Uterus (tissue), 4 donors: ENCODE results near the gene FOSL2. TPM values are rescaled to one million over a fixed set of nuclear protein-coding genes. Genes with fewer than 3 reads are reported as not detected.
A peak's percentile ranks its signal among the peaks of the same experiment; 100 is the strongest.

ENCODE experiments used
- DNase-seq, 2 donors: peaks; one replicate each; pipeline ENCODE4 v3.0.0-alpha.2; 2019 to 2020
- H3K27ac ChIP-seq, 2 donors: fragments of 200-600 bp; sonication (generic); 1 replicate in 1 of 2; 2 replicates in 1 of 2; pipeline ENCODE4 v1.5.1; 2016 to 2018
- H3K27me3 ChIP-seq, 2 donors: fragments of 200-600 bp; sonication (generic); one replicate each; pipeline ENCODE4 v1.5.1; 2018 to 2019; ENCODE audit warnings: control low read depth in 1 of 2
- H3K36me3 ChIP-seq, 2 donors: fragments of 200-600 bp; sonication (generic); one replicate each; pipeline ENCODE4 v1.5.1; 2019; ENCODE audit warnings: control low read depth in 1 of 2
- H3K4me1 ChIP-seq, 2 donors: fragments of 200-600 bp; sonication (generic); one replicate each; pipeline ENCODE4 v1.5.1; 2018 to 2019; ENCODE audit warnings: control low read depth in 1 of 2
- H3K4me3 ChIP-seq, 2 donors: fragments of 200-600 bp; sonication (generic); 1 replicate in 1 of 2; 2 replicates in 1 of 2; pipeline ENCODE4 v1.5.1; 2018 to 2019; ENCODE audit warnings: mild to moderate bottlenecking in 1 of 2
- H3K9me3 ChIP-seq, 2 donors: fragments of 200-600 bp; sonication (generic); one replicate each; pipeline ENCODE4 v1.5.1; 2019; ENCODE audit warnings: control low read depth in 1 of 2
- POLR2A ChIP-seq, 2 donors: fragments of 450-650 bp; IDR thresholded peaks; one replicate each; pipeline ENCODE4 v1.6.1; 2016; ENCODE audit warnings: antibody characterized with exemption in 2 of 2, mild to moderate bottlenecking in 1 of 2, moderate library complexity in 1 of 2
- intact Hi-C: fragments of 100-400 bp; cut with DNase I; formaldehyde crosslinking; loops from one replicate; pipeline ENCODE4 v1.15.1; 2023; ENCODE audit warnings: low total_unique reads
- total RNA-seq, 4 donors: library from RNA; depleted of rRNA in 3 of 4; stranded (reverse); fragments of >200 nt in 3 of 4; gene quantifications; one replicate each; pipeline versions ENCODE4 v1.1.0 to v1.2.4, GENCODE V29; 2014 to 2023
- TF ChIP-seq, protein P1 (sequence below), 4 experiments: fragments of 200-600 bp in 2 of 4; fragments of 450-650 bp in 2 of 4; sonication (generic) in 2 of 4; IDR thresholded peaks; one replicate each; pipeline ENCODE4 v1.5.1; 2016 to 2019; ENCODE audit warnings: antibody characterized with exemption in 4 of 4, mild to moderate bottlenecking in 2 of 4, moderate library complexity in 1 of 4
- donor health status: DM: yes; HTN: yes; CAD: no.

Gene FOSL2
- total RNA-seq, 4 donors from 2014 or later: 39.8 to 134 (median 58.7) TPM

DNA sequence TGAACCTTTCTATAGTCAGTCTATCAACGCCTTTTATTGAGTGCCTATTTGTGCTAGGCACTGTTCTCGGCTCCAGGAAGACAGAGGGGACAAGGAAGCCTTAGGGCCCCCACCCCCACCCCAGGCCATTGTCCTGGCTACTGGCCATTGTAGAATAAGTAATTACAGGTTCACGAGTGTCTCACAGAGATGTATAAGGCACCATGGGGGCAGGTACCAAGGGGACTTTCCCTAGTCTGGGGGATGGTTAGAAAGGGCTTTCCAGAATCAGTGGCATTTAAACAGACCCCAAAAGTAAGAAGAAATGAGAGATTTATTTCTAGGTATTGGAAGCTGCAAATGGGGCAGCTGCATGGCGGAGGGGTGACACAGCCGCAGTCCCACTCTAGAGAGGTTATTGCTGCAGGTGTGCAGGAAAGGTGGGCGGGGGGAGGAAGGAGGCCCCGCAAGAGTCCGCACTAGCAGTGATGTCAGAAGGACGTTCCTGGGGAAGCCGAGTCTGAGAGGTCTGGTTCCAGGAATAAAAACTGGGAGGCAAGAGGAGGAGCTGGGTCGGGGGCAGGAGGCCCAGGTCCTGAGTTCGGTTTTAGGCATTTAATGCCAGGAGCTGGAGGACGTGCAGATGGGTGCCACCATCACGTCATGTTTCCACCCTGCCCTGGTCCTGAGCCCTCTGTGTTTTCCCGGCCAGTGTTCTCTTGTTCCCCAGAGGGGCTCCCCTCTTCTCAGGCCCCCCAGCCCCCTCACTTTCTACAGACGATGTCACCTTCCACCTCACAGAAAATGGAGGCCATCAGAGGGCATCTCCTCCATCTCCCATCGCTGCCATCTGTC, 30.5 kb downstream of the FOSL2 start:
- Histone ChIP-seq H3K4me3 (no peak overlapping the region), H3K27ac (peak overlapping the region in 1 of 2 donors; percentile 6), H3K9me3 (no peaks in the 10 kb centered on the region), H3K4me1 (no peaks in the 10 kb centered on the region), H3K36me3 (no peaks in the 10 kb centered on the region), H3K27me3 (no peaks in the 10 kb centered on the region)
- TF ChIP-seq, protein P1, sequence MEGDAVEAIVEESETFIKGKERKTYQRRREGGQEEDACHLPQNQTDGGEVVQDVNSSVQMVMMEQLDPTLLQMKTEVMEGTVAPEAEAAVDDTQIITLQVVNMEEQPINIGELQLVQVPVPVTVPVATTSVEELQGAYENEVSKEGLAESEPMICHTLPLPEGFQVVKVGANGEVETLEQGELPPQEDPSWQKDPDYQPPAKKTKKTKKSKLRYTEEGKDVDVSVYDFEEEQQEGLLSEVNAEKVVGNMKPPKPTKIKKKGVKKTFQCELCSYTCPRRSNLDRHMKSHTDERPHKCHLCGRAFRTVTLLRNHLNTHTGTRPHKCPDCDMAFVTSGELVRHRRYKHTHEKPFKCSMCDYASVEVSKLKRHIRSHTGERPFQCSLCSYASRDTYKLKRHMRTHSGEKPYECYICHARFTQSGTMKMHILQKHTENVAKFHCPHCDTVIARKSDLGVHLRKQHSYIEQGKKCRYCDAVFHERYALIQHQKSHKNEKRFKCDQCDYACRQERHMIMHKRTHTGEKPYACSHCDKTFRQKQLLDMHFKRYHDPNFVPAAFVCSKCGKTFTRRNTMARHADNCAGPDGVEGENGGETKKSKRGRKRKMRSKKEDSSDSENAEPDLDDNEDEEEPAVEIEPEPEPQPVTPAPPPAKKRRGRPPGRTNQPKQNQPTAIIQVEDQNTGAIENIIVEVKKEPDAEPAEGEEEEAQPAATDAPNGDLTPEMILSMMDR (IDR thresholded peaks at IDR 0.05): no peak
- no peak for TF ChIP-seq POLR2A (IDR thresholded peaks at IDR 0.05)
- no peak for DNase-seq
- intact Hi-C loops: no loop called here

DNA sequence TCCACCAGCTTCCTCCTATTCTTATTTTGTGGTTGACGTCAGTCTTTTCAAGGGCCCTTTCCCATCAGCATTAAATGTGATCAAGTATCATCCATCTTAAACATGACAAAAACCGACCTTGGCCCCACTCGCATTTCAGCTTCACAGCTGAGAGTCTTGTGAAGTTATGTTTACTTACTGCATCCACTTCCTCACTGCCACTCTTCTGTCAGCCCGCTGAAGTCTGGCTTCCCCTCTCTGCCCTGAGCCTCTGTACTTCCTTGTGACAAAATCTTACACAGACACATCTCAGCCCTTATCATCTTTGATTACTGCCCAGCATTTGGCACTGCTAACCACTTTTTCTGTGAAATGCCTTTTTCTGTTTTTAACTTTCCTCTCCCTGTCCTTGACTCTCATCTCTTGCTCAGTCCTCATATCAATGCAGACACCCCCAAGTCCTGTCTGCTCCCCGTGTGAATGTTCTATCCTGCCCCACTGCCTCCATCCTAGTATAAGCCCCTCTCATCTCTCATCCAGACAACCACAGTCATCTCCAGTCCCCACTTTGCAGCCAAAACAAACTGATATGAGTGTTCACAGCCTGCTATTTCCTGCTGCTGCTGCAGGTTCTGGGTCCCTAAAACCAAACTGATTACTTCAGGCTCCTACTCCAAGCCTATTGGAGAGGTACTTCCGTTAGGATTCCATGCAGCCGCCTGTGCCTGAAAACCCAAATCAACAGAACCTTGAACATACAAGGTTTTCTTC, 31.4 kb downstream of the FOSL2 start:
- DNase-seq: no peak
- TF ChIP-seq POLR2A (IDR thresholded peaks at IDR 0.05): no peak
- TF ChIP-seq, protein P1 (IDR thresholded peaks at IDR 0.05): no peak
- H3K36me3 ChIP-seq: no peaks in the 10 kb centered on the region
- intact Hi-C loops: no loop called here
- no peak overlapping the region for H3K4me3 ChIP-seq
- peak overlapping the region in 1 of 2 donors; percentile 6 for H3K27ac ChIP-seq
- no peaks in the 10 kb centered on the region for H3K4me1 ChIP-seq
- no peaks in the 10 kb centered on the region for H3K27me3 ChIP-seq
- no peaks in the 10 kb centered on the region for H3K9me3 ChIP-seq

- intact Hi-C loops: no loop called here
- no peak overlapping the region for H3K27ac ChIP-seq
- H3K4me1 ChIP-seq: no peaks in the 10 kb centered on the region
- no peak for DNase-seq
- no peaks in the 10 kb centered on the region for H3K36me3 ChIP-seq
- no peaks in the 10 kb centered on the region for H3K9me3 ChIP-seq
- TF ChIP-seq, protein P1 (IDR thresholded peaks at IDR 0.05): no peak
- no peak for TF ChIP-seq POLR2A (IDR thresholded peaks at IDR 0.05)
- no peaks in the 10 kb centered on the region for H3K27me3 ChIP-seq
- no peak overlapping the region for H3K4me3 ChIP-seq
Observed at GRCh38 chr2:28424799-28425463, 32.3 kb downstream of the FOSL2 start.

DNA sequence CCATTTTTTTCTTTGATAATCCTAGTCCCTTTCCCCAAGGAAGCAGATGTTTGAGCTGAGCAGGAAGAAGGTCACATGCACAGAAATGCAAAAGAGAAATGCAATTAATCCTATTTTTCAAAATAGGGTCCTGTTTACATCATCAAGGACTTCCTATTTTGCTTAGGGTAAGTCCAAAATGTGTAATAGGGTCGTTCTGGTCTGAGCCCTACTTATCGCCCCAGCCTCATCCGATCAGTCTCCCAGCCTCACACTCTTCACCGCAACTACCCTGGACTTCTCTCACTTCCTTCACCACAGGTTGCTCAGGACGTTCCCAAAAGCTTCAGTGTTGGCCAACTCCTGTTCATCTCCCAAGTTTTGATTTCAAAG, 32.8 kb downstream of the FOSL2 start:
- no peaks in the 10 kb centered on the region for H3K9me3 ChIP-seq
- H3K27ac ChIP-seq: no peak overlapping the region
- H3K36me3 ChIP-seq: no peaks in the 10 kb centered on the region
- DNase-seq: no peak
- intact Hi-C loops: no loop called here
- TF ChIP-seq, protein P1 (IDR thresholded peaks at IDR 0.05): no peak
- TF ChIP-seq POLR2A (IDR thresholded peaks at IDR 0.05): no peak
- no peaks in the 10 kb centered on the region for H3K27me3 ChIP-seq
- H3K4me1 ChIP-seq: no peaks in the 10 kb centered on the region
- H3K4me3 ChIP-seq: no peak overlapping the region
